ENCODE results near the gene TUBA4B. TPM values are rescaled to one million over a fixed set of nuclear protein-coding genes. Genes with fewer than 3 reads are reported as not detected.

The TUBA4B gene
- total RNA-seq, 3 donors from 2014 or later: not detected

- no peak overlapping the region for H3K4me3 ChIP-seq
- intact Hi-C loops (cut with DNase I, micrococcal nuclease): loop anchor here in 1 of 2 donors (10.0 kb wide), 1 partner anchor 46 kb away; the partner anchor contains the start of gene NHEJ1
- no peaks in the 10 kb centered on the region for H3K36me3 ChIP-seq (ENCODE audit: low read depth)
- no peaks in the 10 kb centered on the region for H3K9me3 ChIP-seq
- ATAC-seq (no peak), DNase-seq (no peak)
- TF ChIP-seq CTCF (IDR thresholded peaks at IDR 0.05): no peak
- H3K4me1 ChIP-seq (ENCODE audit: low read depth): peaks cover 14% of the 10 kb centered on the region
Measured at GRCh38 chr2:219210886-219211362, 42.1 kb upstream of the TUBA4B start.

- no peak for DNase-seq
- intact Hi-C loops (cut with DNase I, micrococcal nuclease): loop anchor here in 1 of 2 donors (10.0 kb wide), 1 partner anchor 48 kb away; the partner anchor contains the start of gene NHEJ1
Measured at GRCh38 chr2:219213026-219213415, 40.0 kb upstream of the TUBA4B start.

GRCh38 chr2:219213486-219214071 lies 39.5 kb upstream of the TUBA4B start:
- intact Hi-C loops (cut with DNase I, micrococcal nuclease): loop anchor here in 1 of 2 donors (10.0 kb wide), 1 partner anchor 49 kb away; the partner anchor contains the start of gene NHEJ1
- H3K36me3 ChIP-seq (ENCODE audit: low read depth): no peaks in the 10 kb centered on the region
- DNase-seq: no peak

More at GRCh38 chr2:219213026-219213415, 40.0 kb upstream of the TUBA4B start:
- no peak overlapping the region for H3K4me3 ChIP-seq
- H3K4me1 ChIP-seq (ENCODE audit: low read depth): peaks cover 15% of the 10 kb centered on the region
- H3K9me3 ChIP-seq: no peaks in the 10 kb centered on the region
- no peak for TF ChIP-seq CTCF (IDR thresholded peaks at IDR 0.05)
- ATAC-seq: no peak
- H3K36me3 ChIP-seq (ENCODE audit: low read depth): no peaks in the 10 kb centered on the region

GRCh38 chr2:219214141-219214540 lies 38.9 kb upstream of the TUBA4B start:
- Histone ChIP-seq H3K9me3 (no peaks in the 10 kb centered on the region), H3K36me3 (ENCODE audit: low read depth) (no peaks in the 10 kb centered on the region), H3K4me1 (ENCODE audit: low read depth) (peaks cover 21% of the 10 kb centered on the region), H3K4me3 (no peak overlapping the region)
- no peak for TF ChIP-seq CTCF (IDR thresholded peaks at IDR 0.05)
- intact Hi-C loops (cut with DNase I, micrococcal nuclease): loop anchor here in 1 of 2 donors (10.0 kb wide), 1 partner anchor 49 kb away; the partner anchor contains the start of gene NHEJ1
- DNase-seq: no peak
- no peak for ATAC-seq

More at GRCh38 chr2:219213486-219214071, 39.5 kb upstream of the TUBA4B start:
- Histone ChIP-seq H3K9me3 (no peaks in the 10 kb centered on the region), H3K4me1 (ENCODE audit: low read depth) (peaks cover 16% of the 10 kb centered on the region), H3K4me3 (no peak overlapping the region)
- no peak for ATAC-seq
- no peak for TF ChIP-seq CTCF (IDR thresholded peaks at IDR 0.05)

GRCh38 chr2:219214786-219215185 lies 38.3 kb upstream of the TUBA4B start:
- Histone ChIP-seq H3K9me3 (no peaks in the 10 kb centered on the region), H3K4me3 (no peak overlapping the region), H3K36me3 (ENCODE audit: low read depth) (no peaks in the 10 kb centered on the region), H3K4me1 (ENCODE audit: low read depth) (peaks cover 26% of the 10 kb centered on the region)
- DNase-seq: no peak
- intact Hi-C loops (cut with DNase I, micrococcal nuclease): loop anchor here in 1 of 2 donors (10.0 kb wide), 1 partner anchor 50 kb away; the partner anchor contains the start of gene NHEJ1
- no peak for ATAC-seq
- no peak for TF ChIP-seq CTCF (IDR thresholded peaks at IDR 0.05)
